VCaP (cell line): Measurements from ENCODE around the gene SIX6.
"Not testable (repeated sequence)": the region's sequence is repeated elsewhere in the genome, so short reads cannot be mapped to it uniquely, and the experiment has no call there.

Experiments
- H3K27ac ChIP-seq: fragments of 450-650 bp; 2 replicates; pipeline ENCODE4 v1.5.1; 2017
- CTCF ChIP-seq: fragments of 450-650 bp; conservative IDR thresholded peaks from 2 replicates; pipeline ENCODE4 v1.5.1; 2017; ENCODE audit warnings: mild to moderate bottlenecking, moderate library complexity

The SIX6 gene

GRCh38 chr14:60508707-60509437 lies at the start of gene SIX6:
TSS of gene SIX6 (plus strand) at chr14:60509146. CDS start at chr14:60509399, 253 bp downstream.
- TF ChIP-seq CTCF, result 0 out of 2 replicates have a peak, but pooled peaks have one; percentile 18
- H3K27ac ChIP-seq, result peak within 1 kb of the TSS; percentile 46; the same call in 1 of the 2 replicates

- H3K27ac ChIP-seq, result not testable (repeated sequence)
These were observed 28.7 kb upstream of the SIX6 start for GRCh38 chr14:60480248-60480647.

- TF ChIP-seq CTCF, result no peak
- H3K27ac ChIP-seq, result no peak overlapping the region
These were observed 26.2 kb upstream of the SIX6 start for GRCh38 chr14:60482743-60483142.

GRCh38 chr14:60485057-60485597 lies 23.8 kb upstream of the SIX6 start:
- no peak overlapping the region; the same call in 1 of the 2 replicates for H3K27ac ChIP-seq
- TF ChIP-seq CTCF, result no peak

- TF ChIP-seq CTCF, result no peak
- peak within 1 kb of the TSS; percentile 37; the same call in 1 of the 2 replicates for H3K27ac ChIP-seq
These were observed 23.2 kb upstream of the SIX6 start, which contains the start of gene C14orf39 for GRCh38 chr14:60485598-60486251. TSS of gene C14orf39 (minus strand) at chr14:60486063. CDS start at chr14:60485078, 985 bp downstream.

- no peak overlapping the region for H3K27ac ChIP-seq
- TF ChIP-seq CTCF, result no peak
These were observed 21.7 kb upstream of the SIX6 start for GRCh38 chr14:60487211-60487610.

- TF ChIP-seq CTCF, result peak; percentile 74
- H3K27ac ChIP-seq, result no peak overlapping the region
These were observed 20.8 kb upstream of the SIX6 start for GRCh38 chr14:60488175-60488574.
